Stimulated activated naive B cell treated with anti-CD40 and anti-IgM and Interleukin-4, amounts not matched to agents 10 μg/mL and 1 μg/mL and 100 μg/mL, for 72 hours (primary cell): ENCODE measurements around the gene TRMT61A.
A peak's percentile ranks its signal among the peaks of the same experiment; 100 is the strongest.
"Not testable (repeated sequence)": the region's sequence is repeated elsewhere in the genome, so short reads cannot be mapped to it uniquely, and the experiment has no call there.

ENCODE experiments used
- ATAC-seq, 2 donors: fragments of 150-1000 bp; cut with Tn5 transposase; replicated peaks; 2 replicates each; pipeline ENCODE4 v1.10.0; 2021; ENCODE audit warnings: moderate library complexity in 1 of 2
- DNase-seq: peaks from one replicate; pipeline ENCODE4 v3.0.0; 2021
- H3K27ac Mint-ChIP-seq: one replicate; pipeline ENCODE4 v1.8.0; 2022; ENCODE audit warnings: mild to moderate bottlenecking, mixed read lengths
- H3K27me3 Mint-ChIP-seq, 2 donors: one replicate each; pipeline ENCODE4 v1.8.0; 2022; ENCODE audit warnings: mixed read lengths in 2 of 2
- H3K36me3 Mint-ChIP-seq, 2 donors: one replicate each; pipeline ENCODE4 v1.8.0; 2022; ENCODE audit warnings: mixed read lengths in 2 of 2, mild to moderate bottlenecking in 1 of 2
- H3K4me1 Mint-ChIP-seq, 2 donors: one replicate each; pipeline ENCODE4 v1.8.0; 2022; ENCODE audit warnings: mixed read lengths in 2 of 2, mild to moderate bottlenecking in 1 of 2
- H3K4me3 Mint-ChIP-seq, 2 donors: one replicate each; pipeline ENCODE4 v1.8.0; 2022; ENCODE audit warnings: mild to moderate bottlenecking in 2 of 2, mixed read lengths in 2 of 2, moderate library complexity in 1 of 2
- H3K9me3 Mint-ChIP-seq, 2 donors: one replicate each; pipeline ENCODE4 v1.8.0; 2022; ENCODE audit warnings: mixed read lengths in 2 of 2, mild to moderate bottlenecking in 1 of 2

Gene TRMT61A

GRCh38 chr14:103501041-103501870 is 27.7 kb upstream of the TRMT61A start:
- ATAC-seq: no peak

GRCh38 chr14:103501921-103502669 is 26.9 kb upstream of the TRMT61A start:
- Mint-ChIP-seq H3K9me3 (no peaks in the 10 kb centered on the region), H3K27ac (peak overlapping the region; percentile 37), H3K27me3 (no peaks in the 10 kb centered on the region), H3K4me3 (no peak overlapping the region), H3K4me1 (peaks cover 11 to 13% of the 10 kb centered on the region in 2 donors), H3K36me3 (peaks cover 48 to 56% of the 10 kb centered on the region in 2 donors)
- ATAC-seq: no peak
- DNase-seq: no peak

More at GRCh38 chr14:103501041-103501870, 27.7 kb upstream of the TRMT61A start:
- no peak for DNase-seq
- Mint-ChIP-seq H3K4me3 (no peak overlapping the region), H3K36me3 (peaks cover 48 to 56% of the 10 kb centered on the region in 2 donors), H3K4me1 (peaks cover 11 to 13% of the 10 kb centered on the region in 2 donors), H3K27ac (no peak overlapping the region), H3K9me3 (no peaks in the 10 kb centered on the region), H3K27me3 (no peaks in the 10 kb centered on the region)

GRCh38 chr14:103502877-103503276 is 26.1 kb upstream of the TRMT61A start:
- Mint-ChIP-seq H3K27me3 (no peaks in the 10 kb centered on the region), H3K27ac (no peak overlapping the region), H3K36me3 (peaks cover 48 to 60% of the 10 kb centered on the region in 2 donors), H3K4me3 (no peak overlapping the region), H3K4me1 (peaks cover 11 to 20% of the 10 kb centered on the region in 2 donors), H3K9me3 (no peaks in the 10 kb centered on the region)
- DNase-seq: no peak
- ATAC-seq: no peak

- ATAC-seq: no peak
- H3K27ac Mint-ChIP-seq: no peak overlapping the region
Observed at GRCh38 chr14:103503296-103503695, 25.7 kb upstream of the TRMT61A start.

GRCh38 chr14:103504991-103505565 is 23.9 kb upstream of the TRMT61A start:
- peaks cover 52 to 67% of the 10 kb centered on the region in 2 donors for H3K36me3 Mint-ChIP-seq

More at GRCh38 chr14:103503296-103503695, 25.7 kb upstream of the TRMT61A start:
- peaks cover 48 to 61% of the 10 kb centered on the region in 2 donors for H3K36me3 Mint-ChIP-seq
- peaks cover 11 to 21% of the 10 kb centered on the region in 2 donors for H3K4me1 Mint-ChIP-seq
- no peaks in the 10 kb centered on the region for H3K9me3 Mint-ChIP-seq
- H3K4me3 Mint-ChIP-seq: no peak overlapping the region
- no peak for DNase-seq
- H3K27me3 Mint-ChIP-seq: no peaks in the 10 kb centered on the region

GRCh38 chr14:103507751-103508150 is 21.2 kb upstream of the TRMT61A start:
- H3K27ac Mint-ChIP-seq: no peak overlapping the region
- ATAC-seq (no peak), DNase-seq (no peak)
- no peaks in the 10 kb centered on the region for H3K27me3 Mint-ChIP-seq
- peaks cover 37 to 62% of the 10 kb centered on the region in 2 donors for H3K36me3 Mint-ChIP-seq
- H3K4me1 Mint-ChIP-seq: peaks cover 3 to 15% of the 10 kb centered on the region in 2 donors
- H3K4me3 Mint-ChIP-seq: no peak overlapping the region
- no peaks in the 10 kb centered on the region for H3K9me3 Mint-ChIP-seq

More at GRCh38 chr14:103504991-103505565, 23.9 kb upstream of the TRMT61A start:
- Mint-ChIP-seq H3K27ac (peak overlapping the region; percentile 48), H3K4me3 (no peak overlapping the region), H3K27me3 (no peaks in the 10 kb centered on the region), H3K4me1 (peaks cover 7 to 15% of the 10 kb centered on the region in 2 donors), H3K9me3 (no peaks in the 10 kb centered on the region)
- no peak for DNase-seq
- ATAC-seq: no peak

- Mint-ChIP-seq H3K27ac (peak overlapping the region; percentile 68), H3K4me1 (peaks cover 3 to 15% of the 10 kb centered on the region in 2 donors), H3K9me3 (no peaks in the 10 kb centered on the region), H3K4me3 (no peak overlapping the region), H3K27me3 (no peaks in the 10 kb centered on the region), H3K36me3 (peaks cover 31 to 54% of the 10 kb centered on the region in 2 donors)
- no peak for ATAC-seq
- no peak for DNase-seq
Observed at GRCh38 chr14:103508521-103509329, 20.3 kb upstream of the TRMT61A start.

- no peak for ATAC-seq
- peaks cover 21 to 47% of the 10 kb centered on the region in 2 donors for H3K36me3 Mint-ChIP-seq
Observed at GRCh38 chr14:103509864-103510723, 18.9 kb upstream of the TRMT61A start.

GRCh38 chr14:103510724-103511693 is 18.0 kb upstream of the TRMT61A start:
- peak overlapping the region; percentile 38 for H3K27ac Mint-ChIP-seq
- H3K27me3 Mint-ChIP-seq: no peaks in the 10 kb centered on the region
- no peak overlapping the region for H3K4me3 Mint-ChIP-seq
- ATAC-seq: no peak
- peaks cover 13 to 40% of the 10 kb centered on the region in 2 donors for H3K36me3 Mint-ChIP-seq
- H3K9me3 Mint-ChIP-seq: no peaks in the 10 kb centered on the region
- no peak for DNase-seq
- H3K4me1 Mint-ChIP-seq: peaks cover 0 to 8% of the 10 kb centered on the region in 2 donors

More at GRCh38 chr14:103509864-103510723, 18.9 kb upstream of the TRMT61A start:
- no peak overlapping the region for H3K4me3 Mint-ChIP-seq
- no peak for DNase-seq
- H3K9me3 Mint-ChIP-seq: no peaks in the 10 kb centered on the region
- H3K4me1 Mint-ChIP-seq: peaks cover 3 to 13% of the 10 kb centered on the region in 2 donors
- peak overlapping the region; percentile 38 for H3K27ac Mint-ChIP-seq
- H3K27me3 Mint-ChIP-seq: no peaks in the 10 kb centered on the region

DNA sequence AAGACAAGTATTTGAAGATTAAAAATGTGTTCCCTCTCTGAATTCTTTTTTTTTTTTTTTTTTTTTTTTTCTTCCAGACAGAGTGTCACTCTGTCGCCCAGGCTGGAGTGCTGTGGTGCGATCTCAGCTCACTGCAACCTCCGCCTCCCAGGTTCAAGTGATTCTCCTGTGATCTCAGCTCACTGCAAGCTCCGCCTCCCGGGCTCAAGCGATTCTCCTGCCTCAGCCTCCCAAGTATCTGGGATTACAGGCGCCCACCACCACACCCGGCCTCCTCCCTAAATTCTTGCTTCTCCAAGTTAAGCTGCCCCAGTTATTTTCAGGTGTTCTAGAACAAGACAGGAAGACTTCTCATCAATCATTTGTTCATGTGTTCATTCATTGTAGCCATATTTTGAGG is 16.8 kb upstream of the TRMT61A start:
- H3K27ac Mint-ChIP-seq, H3K9me3 Mint-ChIP-seq, H3K27me3 Mint-ChIP-seq, H3K4me3 Mint-ChIP-seq, H3K4me1 Mint-ChIP-seq, DNase-seq, ATAC-seq: not testable (repeated sequence)
- peaks cover 13 to 39% of the 10 kb centered on the region in 2 donors for H3K36me3 Mint-ChIP-seq

DNA sequence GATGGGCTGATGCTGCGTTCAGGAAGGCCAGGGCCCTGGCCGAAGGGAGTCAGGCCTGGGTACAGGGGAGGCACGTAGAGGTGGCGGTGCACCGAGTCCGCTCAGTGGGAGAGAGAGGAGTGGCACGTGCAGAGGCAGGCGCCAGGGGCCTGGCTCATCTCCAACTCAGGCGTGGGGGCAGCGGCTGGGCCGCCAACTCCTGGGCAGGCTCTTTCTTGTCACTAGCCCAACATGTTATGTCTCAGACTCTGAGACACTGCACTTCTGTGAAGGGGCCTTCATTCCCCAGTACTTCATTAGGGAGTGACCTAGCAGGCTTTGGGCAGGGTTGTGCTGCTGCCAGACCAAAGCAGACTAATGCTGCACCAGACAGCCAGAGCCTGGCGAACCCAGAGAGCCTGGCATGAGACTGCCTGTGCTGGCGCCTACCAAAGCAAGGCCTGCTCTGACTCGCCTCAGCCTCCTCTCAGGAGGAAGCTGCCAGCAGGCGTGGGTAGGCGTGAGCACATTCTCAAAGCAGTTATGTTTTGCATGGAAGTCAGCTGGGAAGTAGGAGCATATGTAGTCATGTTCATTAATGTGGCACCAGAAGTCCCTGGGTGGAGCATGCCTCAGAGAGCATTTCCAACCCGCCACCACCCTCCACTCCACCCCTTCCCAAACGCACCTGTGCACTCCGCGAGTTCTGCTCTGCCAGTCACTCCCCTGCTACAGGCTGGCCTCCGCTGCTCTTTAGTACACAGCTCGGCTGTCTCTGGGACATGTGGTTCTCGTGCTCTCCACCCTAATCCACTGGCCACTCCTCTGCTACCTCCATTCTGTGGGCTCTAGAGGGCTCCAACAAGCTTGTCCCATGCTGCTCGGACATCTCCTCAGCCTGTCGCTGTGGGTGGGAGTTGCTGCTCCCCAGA is 16.0 kb upstream of the TRMT61A start:
- H3K4me1 Mint-ChIP-seq: peaks cover 0 to under 1% of the 10 kb centered on the region in 2 donors
- no peaks in the 10 kb centered on the region for H3K9me3 Mint-ChIP-seq
- H3K4me3 Mint-ChIP-seq: no peak overlapping the region
- ATAC-seq: peak in 1 of 2 donors; percentile 29
- no peaks in the 10 kb centered on the region for H3K27me3 Mint-ChIP-seq
- H3K27ac Mint-ChIP-seq: no peak overlapping the region
- peaks cover 13 to 35% of the 10 kb centered on the region in 2 donors for H3K36me3 Mint-ChIP-seq
- DNase-seq: no peak
